Small intestine (tissue), 7 donors: ENCODE measurements around the gene MAPK8IP1. TPM values are rescaled to one million over a fixed set of nuclear protein-coding genes. Genes with fewer than 3 reads are reported as not detected.

ENCODE experiments used
- DNase-seq, 2 donors: peaks; one replicate each; pipeline versions ENCODE4 v3.0.0 to v3.0.0-alpha.2; 2013
- FAIRE-seq: peaks from 2 replicates; lab custom pipeline; 2012; peaks lifted over from hg19 to GRCh38; lab: Jason Lieb, UNC
- H3K27ac ChIP-seq, 3 donors: one replicate each; pipeline ENCODE4 v1.5.1; 2013; ENCODE audit warnings: low read length in 2 of 3, mild to moderate bottlenecking in 2 of 3, control low read depth in 1 of 3, inconsistent platforms in 1 of 3, low read depth in 1 of 3, moderate library complexity in 1 of 3
- H3K27me3 ChIP-seq, 3 donors: one replicate each; pipeline ENCODE4 v1.6.1; 2013; ENCODE audit warnings: low read length in 3 of 3, inconsistent platforms in 1 of 3; ENCODE audit not compliant: control insufficient read depth in 3 of 3, insufficient read depth in 3 of 3
- H3K36me3 ChIP-seq, 3 donors: one replicate each; pipeline ENCODE4 v1.6.1; 2013; ENCODE audit warnings: low read length in 3 of 3, inconsistent platforms in 1 of 3, low read depth in 1 of 3, mild to moderate bottlenecking in 1 of 3, moderate library complexity in 1 of 3; ENCODE audit not compliant: control insufficient read depth in 3 of 3, insufficient read depth in 2 of 3
- H3K4me1 ChIP-seq, 3 donors: one replicate each; pipeline ENCODE4 v1.6.1; 2013; ENCODE audit warnings: low read length in 2 of 3, inconsistent platforms in 1 of 3, low read depth in 1 of 3, mild to moderate bottlenecking in 1 of 3, moderate library complexity in 1 of 3; ENCODE audit not compliant: control insufficient read depth in 3 of 3, insufficient read depth in 2 of 3
- H3K4me3 ChIP-seq, 3 donors: one replicate each; pipeline ENCODE4 v1.5.1; 2013; ENCODE audit warnings: low read length in 3 of 3, control low read depth in 1 of 3, inconsistent platforms in 1 of 3, low read depth in 1 of 3, mild to moderate bottlenecking in 1 of 3, moderate library complexity in 1 of 3
- H3K9me3 ChIP-seq, 2 donors: one replicate each; pipeline ENCODE4 v1.6.1; 2013; ENCODE audit warnings: low read depth in 1 of 2, low read length in 1 of 2; ENCODE audit not compliant: control insufficient read depth in 2 of 2, insufficient read depth in 1 of 2
- WGBS, 3 donors: extraction: QIAGEN DNeasy Blood & Tissue Kit; methylation state at CpG; one replicate each; pipeline ENCODE4 v1.1.7; 2013; 5-methylcytosine and 5-hydroxymethylcytosine counted together
- polyA plus RNA-seq, 4 donors: library from polyadenylated mRNA; stranded (reverse) in 3 of 4; unstranded in 1 of 4; fragments of 200-250 nt in 3 of 4; fragments of 120-200 nt in 1 of 4; gene quantifications; one replicate each; pipeline versions ENCODE4 v1.2.1 to v1.2.3, GENCODE V29; 2013
- donor health status: healthy with polysubstance abuse.
- donor health status: control.
- donor health status: control.
- donor health status: Bipolar disorder and iron deficiency.
- donor health status: healthy.

Gene MAPK8IP1
- polyA plus RNA-seq, 4 donors = 1.3 to 6.1 (median 1.9) TPM

DNA sequence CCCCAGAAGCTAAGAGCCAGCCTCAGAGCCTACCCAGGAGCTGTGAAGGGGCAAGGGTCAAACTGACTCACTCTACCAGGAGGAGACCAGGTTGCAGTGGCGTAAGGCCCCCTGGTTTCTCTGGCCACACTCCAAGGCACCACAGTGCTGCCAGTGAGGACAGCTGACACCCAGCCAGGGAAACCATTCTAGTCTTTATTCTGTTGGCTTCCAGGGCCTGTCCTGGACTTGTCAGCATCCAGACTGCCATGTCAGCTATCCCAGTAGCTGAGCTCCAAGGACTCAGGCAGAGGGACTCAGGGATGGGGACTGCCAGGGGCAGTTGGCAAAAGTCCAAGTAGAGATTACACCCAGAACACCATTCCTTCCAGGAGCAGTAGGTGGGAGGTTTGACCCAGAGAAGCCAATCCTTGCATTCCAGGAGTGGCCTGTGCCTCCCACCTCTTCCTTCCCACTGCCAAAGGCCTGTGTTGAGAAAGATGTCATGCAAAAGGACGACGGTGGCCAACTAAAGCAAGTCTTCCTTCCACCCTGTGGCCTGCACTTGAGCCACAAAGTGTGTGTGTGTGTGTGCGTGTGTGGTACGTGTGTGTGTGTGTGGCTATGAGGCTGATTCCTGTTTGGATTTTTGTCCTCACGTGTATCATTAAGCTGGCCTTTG, 3.6 kb upstream of the MAPK8IP1 start:
- H3K9me3 ChIP-seq = no peaks in the 10 kb centered on the region
- DNase-seq (no peak), FAIRE-seq (no peak)
- no peak overlapping the region for H3K27ac ChIP-seq
- peaks cover 4 to 50% (median 8%) of the 10 kb centered on the region in 3 donors for H3K36me3 ChIP-seq
- 78 to 89% (median 87%) methylated on average over 6 of the region's 6 CpGs for WGBS, 3 donors
- no peak overlapping the region for H3K4me3 ChIP-seq
- peaks cover 0 to 4% (median 0%) of the 10 kb centered on the region in 3 donors for H3K4me1 ChIP-seq
- peaks cover 0 to 10% (median 0%) of the 10 kb centered on the region in 3 donors for H3K27me3 ChIP-seq

DNA sequence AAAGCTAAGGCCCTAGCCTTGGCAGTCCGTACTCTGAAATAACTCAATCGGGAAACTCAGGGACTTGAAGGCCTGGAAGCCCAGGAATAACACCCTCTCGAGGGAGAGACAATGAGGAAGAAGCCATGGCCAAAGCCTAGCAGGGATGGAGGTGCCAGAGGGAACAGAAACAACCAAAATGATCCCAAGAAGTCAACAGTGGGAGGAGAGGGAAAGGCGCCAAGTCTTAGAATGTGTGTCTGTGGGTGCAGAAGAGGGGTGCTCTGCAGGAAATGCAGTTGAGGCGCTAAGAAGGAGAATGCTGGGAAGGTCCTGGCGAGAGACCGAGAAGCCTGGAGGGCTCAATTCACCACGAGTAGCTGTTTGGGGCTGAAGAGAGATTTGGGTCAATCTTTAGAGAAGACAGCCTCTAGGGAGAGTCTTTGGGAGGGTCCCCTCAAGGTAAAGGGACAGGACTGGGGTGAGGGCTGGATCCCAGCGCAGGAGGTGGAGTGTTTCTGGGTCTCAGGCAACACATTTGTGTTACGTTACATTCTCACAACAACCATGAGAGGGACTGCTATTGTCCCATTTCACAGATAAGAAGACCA, 760 bp upstream of the MAPK8IP1 start:
- peaks cover 4 to 35% (median 6%) of the 10 kb centered on the region in 3 donors for H3K36me3 ChIP-seq
- H3K4me3 ChIP-seq = peak overlapping the region in 1 of 3 donors; percentile 26
- 87 to 89% (median 87%) methylated on average over 10 of the region's 10 CpGs for WGBS, 3 donors
- H3K27ac ChIP-seq = no peak overlapping the region
- no peak for DNase-seq
- no peak for FAIRE-seq
- peaks cover 0 to 4% (median 0%) of the 10 kb centered on the region in 3 donors for H3K4me1 ChIP-seq
- H3K27me3 ChIP-seq = peaks cover 0 to 16% (median 0%) of the 10 kb centered on the region in 3 donors
- no peaks in the 10 kb centered on the region for H3K9me3 ChIP-seq

DNA sequence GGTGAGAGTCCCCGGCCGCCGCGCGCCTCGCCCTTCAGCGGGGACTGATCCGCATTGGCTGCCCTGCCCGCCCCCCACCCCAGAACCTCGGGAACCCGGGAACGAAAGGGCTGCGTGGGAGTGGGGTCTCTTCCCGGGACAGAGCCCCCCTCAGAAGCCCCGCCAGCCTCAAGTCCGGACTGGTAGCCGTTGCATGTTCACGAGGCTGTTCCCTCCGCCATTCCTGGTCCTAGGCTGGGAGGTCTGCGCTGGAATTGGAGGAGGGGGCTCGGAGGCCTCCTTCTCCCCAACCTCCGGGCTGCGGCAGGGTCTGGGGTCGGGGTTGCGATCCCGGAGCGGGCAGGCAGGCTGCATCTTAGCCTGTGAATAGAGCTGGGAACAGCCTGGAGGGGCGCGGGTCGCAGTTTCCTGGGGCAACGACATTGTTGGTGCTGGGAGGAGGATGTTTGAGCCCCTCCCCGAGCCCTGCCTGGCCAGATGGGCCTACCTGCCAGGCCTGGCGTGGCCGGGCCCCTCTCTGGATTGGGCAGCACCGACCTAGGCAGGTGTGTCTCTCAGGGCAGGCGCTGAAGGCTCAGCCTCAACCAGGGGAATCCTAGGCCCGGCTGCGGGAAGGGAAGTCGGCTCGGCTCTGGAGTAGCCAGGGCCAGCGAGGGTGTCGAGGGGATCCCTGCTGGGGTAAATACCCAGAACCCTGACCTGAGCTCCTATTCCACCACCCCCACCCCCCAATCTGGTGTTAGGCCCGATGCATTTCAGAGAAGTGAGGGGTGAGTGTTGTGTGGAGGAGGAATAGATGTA, 670 bp downstream of the MAPK8IP1 start:
- DNase-seq (no peak), FAIRE-seq (no peak)
- Histone ChIP-seq H3K4me1 (peaks cover 0 to 4% (median 0%) of the 10 kb centered on the region in 3 donors), H3K4me3 (peak overlapping the region in 2 of 3 donors; percentile 36 to 45), H3K27ac (no peak overlapping the region), H3K36me3 (peaks cover 2 to 26% (median 6%) of the 10 kb centered on the region in 3 donors), H3K9me3 (no peaks in the 10 kb centered on the region), H3K27me3 (peaks cover 0 to 20% (median 0%) of the 10 kb centered on the region in 3 donors)
- WGBS, 3 donors = 14 to 21% (median 16%) methylated on average over 37 to 43 of the region's 43 CpGs

DNA sequence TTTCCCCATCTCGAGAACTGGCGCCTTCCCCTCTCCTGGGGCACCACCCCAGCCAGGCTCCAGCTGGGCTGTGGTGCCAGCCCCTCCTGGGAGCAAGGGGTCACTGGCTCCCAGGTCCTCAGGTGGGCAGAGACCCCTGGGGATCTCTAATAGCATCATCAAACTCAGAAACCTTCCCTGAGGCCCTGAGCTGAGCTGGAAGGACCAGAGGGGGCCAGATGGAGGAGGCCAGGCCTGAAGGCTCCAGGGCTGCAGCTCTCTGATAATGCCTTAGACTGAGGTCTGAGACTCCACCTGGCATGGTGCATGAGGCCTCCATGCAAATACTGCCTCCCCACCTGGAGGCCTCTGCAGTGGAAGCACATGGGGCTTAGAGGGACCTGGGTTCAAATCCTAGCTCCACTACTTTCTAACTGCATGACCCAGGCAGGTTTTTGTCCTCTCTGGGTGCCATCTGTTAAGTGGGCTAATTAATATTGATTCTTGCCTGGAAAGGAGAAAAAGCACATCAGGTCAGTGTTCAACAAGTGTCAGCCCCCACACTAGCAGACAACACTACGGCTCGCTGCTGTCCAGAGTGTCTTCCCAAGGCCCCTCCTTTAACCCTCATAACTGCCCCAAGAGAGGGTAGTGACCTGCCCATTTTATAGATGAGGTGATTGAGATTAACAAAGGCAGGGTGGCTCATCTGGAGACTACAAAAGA, 1.5 kb downstream of the MAPK8IP1 start:
- H3K27ac ChIP-seq = no peak overlapping the region
- peaks cover 0 to 20% (median 0%) of the 10 kb centered on the region in 3 donors for H3K27me3 ChIP-seq
- FAIRE-seq (no peak), DNase-seq (no peak)
- H3K9me3 ChIP-seq = no peaks in the 10 kb centered on the region
- WGBS, 3 donors = 83 to 91% (median 88%) methylated on average over 4 of the region's 4 CpGs
- H3K4me3 ChIP-seq = no peak overlapping the region
- H3K4me1 ChIP-seq = peaks cover 0 to 4% (median 0%) of the 10 kb centered on the region in 3 donors
- H3K36me3 ChIP-seq = peaks cover 0 to 17% (median 0%) of the 10 kb centered on the region in 3 donors

DNA sequence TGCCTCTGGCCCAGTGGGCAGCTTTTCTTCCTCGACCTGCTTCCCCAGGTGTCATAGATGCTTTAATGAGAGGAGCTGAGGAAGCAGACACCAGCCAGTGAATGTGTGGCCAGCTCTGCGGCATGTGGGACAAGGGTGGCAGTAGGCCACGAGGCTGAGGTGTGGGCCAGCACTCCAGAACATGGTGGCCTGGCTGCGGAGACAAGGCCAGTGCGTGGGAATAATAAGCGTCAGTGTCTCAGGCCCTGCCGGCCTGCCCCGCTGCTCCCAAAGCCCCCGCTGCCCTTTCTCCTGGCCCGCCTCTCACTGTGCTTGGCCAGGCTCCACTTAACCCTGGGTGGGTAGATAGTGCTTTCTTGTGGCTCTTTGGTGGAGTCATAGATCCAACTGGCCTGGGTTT, 2.1 kb downstream of the MAPK8IP1 start:
- no peak overlapping the region for H3K27ac ChIP-seq
- H3K27me3 ChIP-seq = peaks cover 0 to 20% (median 0%) of the 10 kb centered on the region in 3 donors
- H3K4me1 ChIP-seq = peaks cover 0 to 4% (median 0%) of the 10 kb centered on the region in 3 donors
- H3K9me3 ChIP-seq = no peaks in the 10 kb centered on the region
- DNase-seq (no peak), FAIRE-seq (no peak)
- whole genome bisulfite sequencing, 3 donors = 89 to 93% (median 90%) methylated on average over 10 of the region's 10 CpGs
- H3K4me3 ChIP-seq = no peak overlapping the region
- peaks cover 0 to 11% (median 0%) of the 10 kb centered on the region in 3 donors for H3K36me3 ChIP-seq

DNA sequence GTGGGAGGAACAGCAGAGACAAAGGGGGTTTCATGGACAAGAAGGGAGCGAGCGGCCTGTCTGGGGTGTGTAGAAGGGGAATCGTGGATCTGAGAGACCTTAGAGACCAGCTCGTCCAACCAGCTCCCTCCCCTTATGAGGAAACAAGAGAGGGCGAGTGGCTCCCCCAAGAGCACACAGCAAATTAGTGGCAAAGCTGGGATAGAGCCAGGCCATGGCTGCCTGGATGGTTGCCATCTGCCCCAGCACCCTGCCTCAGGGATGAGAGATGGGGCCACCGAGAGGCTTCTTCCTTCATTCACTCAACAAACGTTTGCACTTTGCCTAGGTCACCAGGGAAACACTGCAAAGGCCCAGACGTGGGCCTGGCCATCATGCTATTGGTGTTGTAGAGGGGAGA, 4.1 kb downstream of the MAPK8IP1 start:
- no peak overlapping the region for H3K27ac ChIP-seq
- DNase-seq = no peak
- 83 to 85% (median 85%) methylated on average over 8 of the region's 8 CpGs for WGBS, 3 donors

DNA sequence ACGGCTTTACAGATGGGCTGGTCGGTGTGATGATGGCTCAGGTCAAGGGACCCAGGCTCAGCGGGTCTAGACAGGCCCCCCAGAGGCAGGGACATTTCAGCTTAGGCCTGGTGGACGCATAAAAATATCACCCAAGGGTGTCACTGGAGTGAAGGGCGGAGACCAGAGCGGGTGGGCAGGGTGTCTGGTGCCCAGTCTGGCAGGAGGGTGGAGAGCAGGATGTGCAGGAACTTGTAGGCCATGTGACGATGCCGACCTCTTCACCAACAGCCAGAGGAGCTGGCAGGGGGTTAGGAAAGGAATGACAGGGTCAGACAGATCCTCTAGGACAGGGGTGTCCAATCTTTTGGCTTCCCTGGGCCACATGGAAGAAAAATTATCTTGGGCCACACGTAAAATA, 4.5 kb downstream of the MAPK8IP1 start:
- peaks cover 0 to 24% (median 0%) of the 10 kb centered on the region in 3 donors for H3K27me3 ChIP-seq
- no peaks in the 10 kb centered on the region for H3K9me3 ChIP-seq
- WGBS, 3 donors = 88 to 95% (median 90%) methylated on average over 9 of the region's 9 CpGs
- no peak overlapping the region for H3K4me3 ChIP-seq
- H3K4me1 ChIP-seq = peaks cover 0 to 4% (median 0%) of the 10 kb centered on the region in 3 donors
- no peak for FAIRE-seq
- no peak for DNase-seq
- H3K36me3 ChIP-seq = no peaks in the 10 kb centered on the region
- H3K27ac ChIP-seq = no peak overlapping the region

More for the DNA sequence above, 4.1 kb downstream of the MAPK8IP1 start:
- Histone ChIP-seq H3K9me3 (no peaks in the 10 kb centered on the region), H3K27me3 (peaks cover 0 to 24% (median 0%) of the 10 kb centered on the region in 3 donors), H3K4me3 (no peak overlapping the region), H3K36me3 (no peaks in the 10 kb centered on the region), H3K4me1 (peaks cover 0 to 4% (median 0%) of the 10 kb centered on the region in 3 donors)
- no peak for FAIRE-seq
